ENCODE measurements around the gene CLEC10A.
"Not testable (repeated sequence)": the region's sequence is repeated elsewhere in the genome, so short reads cannot be mapped to it uniquely, and the experiment has no call there.

Gene CLEC10A

GRCh38 chr17:7079581-7080455, at the start of gene CLEC10A:
TSS of gene CLEC10A (minus strand) at chr17:7080251. CDS start at chr17:7078812, 1,439 bp downstream.
- DNase-seq (ENCODE audit: insufficient read length, low spot score) (no peak), FAIRE-seq (no peak)

GRCh38 chr17:7129311-7129710, 49.3 kb upstream of the CLEC10A start:
- no peak for FAIRE-seq
- no peak for DNase-seq (ENCODE audit: insufficient read length, low spot score)

GRCh38 chr17:7128160-7128559, 48.1 kb upstream of the CLEC10A start:
- FAIRE-seq: no peak
- DNase-seq (ENCODE audit: insufficient read length, low spot score): no peak

- not testable (repeated sequence) for DNase-seq (ENCODE audit: insufficient read length, low spot score); FAIRE-seq
These were observed 47.5 kb upstream of the CLEC10A start for GRCh38 chr17:7127501-7127900.

GRCh38 chr17:7126386-7126785, 46.3 kb upstream of the CLEC10A start:
- not testable (repeated sequence) for DNase-seq (ENCODE audit: insufficient read length, low spot score); FAIRE-seq

GRCh38 chr17:7124923-7125322, 44.9 kb upstream of the CLEC10A start:
- FAIRE-seq (no peak), DNase-seq (ENCODE audit: insufficient read length, low spot score) (no peak)

GRCh38 chr17:7123844-7124243, 43.8 kb upstream of the CLEC10A start:
- DNase-seq (ENCODE audit: insufficient read length, low spot score) (no peak), FAIRE-seq (no peak)

GRCh38 chr17:7122381-7122780, 42.3 kb upstream of the CLEC10A start:
- DNase-seq (ENCODE audit: insufficient read length, low spot score): no peak
- no peak for FAIRE-seq

- not testable (repeated sequence) for DNase-seq (ENCODE audit: insufficient read length, low spot score); FAIRE-seq
These were observed 40.6 kb upstream of the CLEC10A start for GRCh38 chr17:7120635-7121034.

GRCh38 chr17:7120123-7120522, 40.1 kb upstream of the CLEC10A start:
- FAIRE-seq: no peak
- no peak for DNase-seq (ENCODE audit: insufficient read length, low spot score)

- FAIRE-seq: no peak
- DNase-seq (ENCODE audit: insufficient read length, low spot score): no peak
These were observed 39.3 kb upstream of the CLEC10A start for GRCh38 chr17:7119314-7119713.

GRCh38 chr17:7114875-7115614, 35.0 kb upstream of the CLEC10A start:
- no peak for DNase-seq (ENCODE audit: insufficient read length, low spot score)
- FAIRE-seq: no peak

- FAIRE-seq (no peak), DNase-seq (ENCODE audit: insufficient read length, low spot score) (no peak)
These were observed 34.3 kb upstream of the CLEC10A start, which contains the start of gene ASGR2 for GRCh38 chr17:7114241-7114874. TSS of gene ASGR2 (minus strand) at chr17:7114822. CDS start at chr17:7114240, 582 bp downstream.

GRCh38 chr17:7113273-7114071, 33.4 kb upstream of the CLEC10A start:
- peak; percentile 100 for FAIRE-seq
- DNase-seq (ENCODE audit: insufficient read length, low spot score): no peak

- DNase-seq (ENCODE audit: insufficient read length, low spot score) (no peak), FAIRE-seq (no peak)
These were observed 32.6 kb upstream of the CLEC10A start for GRCh38 chr17:7112510-7113108.

GRCh38 chr17:7111784-7112509, 31.9 kb upstream of the CLEC10A start:
- DNase-seq (ENCODE audit: insufficient read length, low spot score) (no peak), FAIRE-seq (no peak)

GRCh38 chr17:7110617-7111306, 30.7 kb upstream of the CLEC10A start:
- no peak for DNase-seq (ENCODE audit: insufficient read length, low spot score)
- FAIRE-seq: no peak

- FAIRE-seq: peak; percentile 88
- DNase-seq (ENCODE audit: insufficient read length, low spot score): no peak
These were observed 29.6 kb upstream of the CLEC10A start for GRCh38 chr17:7109461-7110322.

Measured in HTR-8/SVneo (cell line).